ENCODE measurements around the gene CTNNBIP1. TPM values are rescaled to one million over a fixed set of nuclear protein-coding genes. Genes with fewer than 3 reads are reported as not detected.

The CTNNBIP1 gene
- polyA plus RNA-seq, 1 donor from 2014 or later = 69.3 TPM

GRCh38 chr1:9889411-9889810 is 20.7 kb downstream of the CTNNBIP1 start:
- Histone ChIP-seq H4K20me1 (ENCODE audit: insufficient read depth) (no peaks in the 10 kb centered on the region), H3F3A (ENCODE audit: insufficient read depth, low read length, poor library complexity, severe bottlenecking) (no peaks in the 10 kb centered on the region), H3K27ac (ENCODE audit: low read length) (no peak overlapping the region), H3K79me2 (replicated peaks; ENCODE audit: insufficient read depth, low read length) (no peaks in the 10 kb centered on the region), H3K9ac (ENCODE audit: low read length) (no peak overlapping the region), H3K36me3 (ENCODE audit: insufficient read depth, low read length) (no peaks in the 10 kb centered on the region), H3K4me2 (ENCODE audit: low read length) (no peak overlapping the region), H3K4me3 (ENCODE audit: low read length) (no peak overlapping the region), H2AFZ (ENCODE audit: low read depth, low read length) (no peak overlapping the region), H3K27me3 (ENCODE audit: insufficient read depth, low read depth, low read length) (no peaks in the 10 kb centered on the region), H3K9me3 (ENCODE audit: low read length) (no peaks in the 10 kb centered on the region), H3K9me2 (ENCODE audit: insufficient read depth, low read length) (no peaks in the 10 kb centered on the region)
- TF ChIP-seq MXI1 (conservative IDR thresholded peaks at IDR 0.05; ENCODE audit: poor library complexity, severe bottlenecking) (no peak), EP300 (conservative IDR thresholded peaks at IDR 0.05; ENCODE audit: poor library complexity, severe bottlenecking) (no peak), TAF1 (IDR thresholded peaks at IDR 0.05; ENCODE audit: low read depth) (no peak), RAD21 (conservative IDR thresholded peaks at IDR 0.05) (no peak), SMC3 (conservative IDR thresholded peaks at IDR 0.05; ENCODE audit: poor library complexity) (no peak)

- Histone ChIP-seq H3K9me3 (ENCODE audit: low read length) (no peaks in the 10 kb centered on the region), H3K4me3 (ENCODE audit: low read length) (no peak overlapping the region), H3K9me2 (ENCODE audit: insufficient read depth, low read length) (no peaks in the 10 kb centered on the region), H2AFZ (ENCODE audit: low read depth, low read length) (no peak overlapping the region), H3K9ac (ENCODE audit: low read length) (no peak overlapping the region), H3K27me3 (ENCODE audit: insufficient read depth, low read depth, low read length) (no peaks in the 10 kb centered on the region), H3K4me2 (ENCODE audit: low read length) (no peak overlapping the region), H4K20me1 (ENCODE audit: insufficient read depth) (no peaks in the 10 kb centered on the region), H3K36me3 (ENCODE audit: insufficient read depth, low read length) (no peaks in the 10 kb centered on the region), H3F3A (ENCODE audit: insufficient read depth, low read length, poor library complexity, severe bottlenecking) (no peaks in the 10 kb centered on the region), H3K79me2 (replicated peaks; ENCODE audit: insufficient read depth, low read length) (no peaks in the 10 kb centered on the region), H3K27ac (ENCODE audit: low read length) (no peak overlapping the region)
- no peak for TF ChIP-seq MXI1 (conservative IDR thresholded peaks at IDR 0.05; ENCODE audit: poor library complexity, severe bottlenecking)
- no peak for TF ChIP-seq CTCF (IDR thresholded peaks at IDR 0.05; ENCODE audit: poor library complexity, severe bottlenecking)
Observed at GRCh38 chr1:9888886-9889285, 21.2 kb downstream of the CTNNBIP1 start.

GRCh38 chr1:9887070-9887469 is 23.0 kb downstream of the CTNNBIP1 start:
- Histone ChIP-seq H3K9ac (ENCODE audit: low read length) (no peak overlapping the region), H3K36me3 (ENCODE audit: insufficient read depth, low read length) (no peaks in the 10 kb centered on the region), H3K4me3 (ENCODE audit: low read length) (no peak overlapping the region), H3K27me3 (ENCODE audit: insufficient read depth, low read depth, low read length) (no peaks in the 10 kb centered on the region), H3K9me2 (ENCODE audit: insufficient read depth, low read length) (no peaks in the 10 kb centered on the region), H3K9me3 (ENCODE audit: low read length) (no peaks in the 10 kb centered on the region), H3F3A (ENCODE audit: insufficient read depth, low read length, poor library complexity, severe bottlenecking) (no peaks in the 10 kb centered on the region), H3K27ac (ENCODE audit: low read length) (no peak overlapping the region), H3K4me2 (ENCODE audit: low read length) (no peak overlapping the region), H4K20me1 (ENCODE audit: insufficient read depth) (no peaks in the 10 kb centered on the region), H2AFZ (ENCODE audit: low read depth, low read length) (no peak overlapping the region), H3K79me2 (replicated peaks; ENCODE audit: insufficient read depth, low read length) (no peaks in the 10 kb centered on the region)
- TF ChIP-seq EP300 (conservative IDR thresholded peaks at IDR 0.05; ENCODE audit: poor library complexity, severe bottlenecking) (no peak), MXI1 (conservative IDR thresholded peaks at IDR 0.05; ENCODE audit: poor library complexity, severe bottlenecking) (no peak), CTCF (IDR thresholded peaks at IDR 0.05; ENCODE audit: poor library complexity, severe bottlenecking) (no peak), TAF1 (IDR thresholded peaks at IDR 0.05; ENCODE audit: low read depth) (no peak), RAD21 (conservative IDR thresholded peaks at IDR 0.05) (no peak), SMC3 (conservative IDR thresholded peaks at IDR 0.05; ENCODE audit: poor library complexity) (no peak), POLR2AphosphoS5 (IDR thresholded peaks at IDR 0.05) (no peak), REST (IDR thresholded peaks at IDR 0.05; ENCODE audit: borderline replicate concordance) (no peak)
